HCEC 1CT (cell line): ENCODE data around the gene ARMH1.
A peak's percentile ranks its signal among the peaks of the same experiment; 100 is the strongest.

Source experiments
- DNase-seq: peaks from one replicate; pipeline ENCODE4 v3.0.0-alpha.2; 2017

ARMH1 gene

GRCh38 chr1:44670751-44671640 lies 3.5 kb upstream of the ARMH1 start:
- DNase-seq = no peak

GRCh38 chr1:44672254-44672955 lies 2.1 kb upstream of the ARMH1 start:
- peak; percentile 31 for DNase-seq

DNA sequence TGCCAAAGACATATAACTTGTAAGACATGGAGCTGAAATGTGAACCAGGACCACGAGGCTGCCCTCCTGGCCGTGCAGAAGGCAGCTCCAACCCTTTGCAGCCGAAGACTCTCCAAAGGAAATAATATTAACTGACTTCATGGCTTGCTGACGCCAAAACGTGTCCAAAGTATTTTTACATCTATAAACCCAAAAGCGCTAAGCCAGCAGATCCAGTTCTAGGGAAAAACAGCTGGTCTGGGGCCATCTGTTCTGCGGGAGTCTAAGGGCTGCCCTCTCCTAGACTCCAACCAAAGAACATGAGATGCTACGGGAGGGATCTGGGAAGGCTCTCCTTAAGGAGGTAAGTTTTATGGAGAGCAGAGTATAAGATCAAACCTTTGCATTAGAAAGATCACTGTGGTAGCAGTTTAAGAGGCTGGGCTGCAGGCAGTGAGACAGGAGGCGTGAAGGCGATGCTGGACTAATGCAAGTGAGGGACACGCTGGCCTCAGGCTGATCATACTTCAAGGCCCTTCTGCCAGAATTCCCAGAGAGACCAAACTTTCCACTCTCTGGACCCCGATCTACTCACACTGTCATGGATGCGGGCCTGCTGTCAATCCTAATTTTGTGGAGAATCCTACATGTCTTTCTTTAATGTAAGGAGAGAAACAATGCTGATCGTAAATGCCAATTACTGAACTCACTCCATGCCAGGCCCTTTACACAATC lies 1.4 kb upstream of the ARMH1 start:
- no peak for DNase-seq

- DNase-seq = no peak
Observed at GRCh38 chr1:44673675-44674112, 820 bp upstream of the ARMH1 start.

DNA sequence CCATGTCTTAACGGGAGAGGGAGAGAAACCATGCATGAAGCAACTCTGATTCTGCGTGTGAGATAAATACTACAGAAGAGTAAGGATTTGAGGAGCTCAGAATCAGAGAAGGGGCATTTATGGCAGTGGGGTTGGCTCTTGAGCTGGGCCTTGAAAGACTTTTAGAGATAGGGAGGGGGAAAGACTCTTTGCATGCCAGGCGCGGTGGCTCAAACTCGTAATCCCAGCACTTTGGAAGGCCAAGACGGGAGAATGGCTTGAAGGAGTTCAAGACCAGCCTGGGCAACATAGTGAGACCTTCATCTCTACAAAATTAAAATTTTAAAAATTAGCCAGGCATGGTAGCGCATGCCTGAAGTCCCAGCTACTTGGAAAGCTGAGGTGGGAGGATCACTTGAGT lies 672 bp downstream of the ARMH1 start:
- no peak for DNase-seq

GRCh38 chr1:44676484-44677200 lies 2.1 kb downstream of the ARMH1 start:
- DNase-seq = peak; percentile 96

DNA sequence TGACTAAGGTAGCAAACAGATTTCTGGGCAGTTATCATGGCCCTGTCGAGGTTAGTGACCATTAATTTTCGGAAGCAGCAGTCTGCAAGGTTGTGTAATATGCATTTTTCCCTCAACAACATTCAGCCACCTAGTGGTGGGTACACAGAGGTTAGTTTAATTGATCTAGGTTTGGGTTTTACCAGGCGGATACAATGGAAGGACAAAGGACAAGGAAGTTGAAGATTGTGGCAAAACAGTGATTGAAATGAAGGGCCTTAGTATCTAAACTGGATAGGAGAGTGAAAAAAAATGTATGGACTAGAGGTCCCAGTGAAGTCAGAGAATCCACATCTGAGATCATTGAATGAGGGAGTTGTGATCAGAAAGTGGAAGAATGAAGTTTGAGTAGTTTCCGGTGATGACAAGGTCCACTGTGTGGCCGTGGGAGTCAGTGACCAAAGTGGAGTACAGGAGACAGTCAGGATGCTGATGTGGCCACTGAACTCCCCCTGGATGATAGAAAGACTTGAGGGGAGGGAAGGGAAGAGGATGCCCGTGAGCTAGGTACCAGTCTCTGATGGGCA lies 2.8 kb downstream of the ARMH1 start:
- peak; percentile 84 for DNase-seq

DNA sequence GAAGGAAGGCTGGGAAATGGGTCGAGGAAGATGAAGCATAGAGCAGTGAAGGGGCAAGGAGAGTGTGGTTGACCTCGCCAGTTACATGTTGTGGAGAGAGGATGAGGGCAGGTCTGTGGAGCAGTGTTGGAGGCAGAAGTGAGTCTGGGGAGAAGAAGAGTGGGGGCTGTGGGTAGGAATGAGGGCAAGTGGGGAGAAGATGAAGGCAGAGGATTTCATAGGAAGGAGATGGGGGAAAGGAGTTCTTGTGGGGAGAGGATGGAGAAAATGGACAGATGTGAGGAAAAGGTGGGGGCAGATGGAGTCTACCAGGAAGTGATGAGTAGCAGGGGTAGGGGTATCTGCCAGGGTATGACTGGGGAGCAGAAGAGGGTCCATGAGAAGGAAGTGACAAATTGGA lies 3.6 kb downstream of the ARMH1 start:
- DNase-seq = no peak

- DNase-seq = no peak
Observed at GRCh38 chr1:44678626-44679025, 4.1 kb downstream of the ARMH1 start.

DNA sequence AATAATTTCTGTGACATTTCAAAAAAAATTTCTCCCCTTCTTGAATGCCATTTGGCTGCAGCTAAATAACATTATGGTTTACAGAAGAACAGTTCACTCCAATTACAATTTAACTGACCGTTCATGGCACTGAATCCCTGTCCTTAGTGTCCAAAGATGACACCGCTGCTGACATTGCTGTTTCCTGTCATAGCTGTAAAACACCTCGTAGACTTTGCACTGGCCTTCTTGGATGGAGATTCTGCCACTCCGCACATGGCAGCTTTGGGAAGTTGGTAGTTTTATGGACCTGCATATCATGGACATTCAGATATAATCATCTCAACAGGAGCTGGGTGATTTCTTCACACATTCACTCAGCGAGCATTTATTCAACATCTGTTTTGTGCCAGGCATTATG lies 5.0 kb downstream of the ARMH1 start:
- no peak for DNase-seq

DNA sequence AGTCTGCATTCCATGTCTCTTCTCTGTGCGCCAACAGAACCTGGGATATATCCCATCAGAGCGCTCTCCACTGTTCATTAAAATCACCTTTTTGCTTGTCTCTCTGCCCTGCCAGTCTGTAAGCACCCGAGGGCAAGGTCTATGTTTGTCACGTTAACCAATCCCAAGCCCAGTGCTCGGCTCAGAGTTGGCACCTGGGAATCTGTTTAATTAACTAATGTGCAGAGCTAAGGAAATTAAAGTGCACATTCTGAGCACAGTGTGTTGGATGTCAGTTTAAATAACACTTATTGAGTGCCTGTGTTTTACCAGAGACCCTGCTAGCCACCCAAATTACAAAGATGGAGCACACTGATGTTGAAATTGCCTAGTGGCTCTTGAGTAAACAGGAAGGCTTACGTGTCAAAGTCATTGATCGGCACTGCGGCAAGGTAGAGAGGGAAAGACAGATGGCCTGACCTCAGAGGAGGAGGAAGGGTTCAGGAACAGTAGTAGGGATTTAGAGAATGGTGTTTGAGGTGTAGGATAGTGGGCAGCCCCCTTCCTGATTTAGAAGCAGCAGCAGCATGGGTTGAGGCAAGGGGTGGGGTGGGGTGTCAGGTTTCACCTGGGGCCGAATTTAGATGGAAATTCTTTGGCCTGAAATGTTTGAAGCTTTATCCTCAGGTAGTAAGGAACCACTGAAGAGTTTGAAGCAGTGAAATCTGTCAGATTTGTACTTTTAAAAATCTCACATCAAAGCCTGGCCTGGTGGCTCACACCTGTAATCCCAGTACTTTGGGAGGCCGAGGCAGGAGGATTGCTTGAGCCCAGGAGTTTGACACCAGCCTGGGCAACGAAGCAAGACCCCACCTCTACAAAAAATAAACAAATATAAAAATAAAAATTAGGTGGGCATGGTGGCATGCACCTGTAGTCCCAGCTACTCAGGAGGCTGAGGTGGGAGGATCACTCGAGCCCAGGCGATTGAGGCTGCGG lies 7.7 kb downstream of the ARMH1 start:
- DNase-seq = no peak

- no peak for DNase-seq
Observed at GRCh38 chr1:44682883-44683265, 8.4 kb downstream of the ARMH1 start.

DNA sequence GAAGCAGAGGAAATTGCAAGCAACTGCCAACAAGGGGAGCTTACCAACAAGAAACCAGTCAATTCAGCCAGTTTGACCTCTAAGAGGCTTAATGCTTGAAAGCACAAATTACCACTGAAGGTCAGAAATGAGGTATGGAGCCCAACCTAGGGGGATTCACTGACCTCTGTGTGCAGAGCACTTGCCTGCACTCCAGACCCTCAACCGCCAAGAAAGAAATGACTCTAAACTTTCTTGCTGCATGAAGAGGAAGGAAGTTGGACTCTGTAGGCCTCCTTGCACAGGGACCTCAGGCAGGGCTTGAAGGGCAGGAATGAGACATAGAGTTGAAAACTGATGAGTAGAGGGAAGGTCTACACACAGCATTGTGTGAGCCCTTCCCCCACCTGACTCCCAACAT lies 10.0 kb downstream of the ARMH1 start:
- no peak for DNase-seq

DNA sequence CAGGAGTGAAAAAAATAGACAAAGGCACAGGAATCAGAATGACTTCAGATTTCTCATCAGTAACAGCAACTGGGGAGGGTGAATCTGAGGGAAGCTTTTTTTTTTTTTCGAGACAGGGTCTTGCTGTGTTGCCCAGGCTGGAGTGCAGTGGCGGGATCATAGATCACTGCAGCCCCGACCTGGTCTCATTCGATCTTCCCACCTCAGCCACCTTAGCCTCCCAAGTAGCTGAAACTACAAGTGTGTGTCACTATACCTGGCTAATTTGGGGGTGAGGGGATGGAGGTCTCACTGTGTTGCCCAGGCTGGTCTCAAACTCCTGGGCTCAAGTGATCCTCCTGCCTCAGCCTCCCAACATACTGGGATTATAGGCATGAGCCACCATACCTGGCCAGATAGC lies 10.7 kb downstream of the ARMH1 start:
- DNase-seq = no peak

DNA sequence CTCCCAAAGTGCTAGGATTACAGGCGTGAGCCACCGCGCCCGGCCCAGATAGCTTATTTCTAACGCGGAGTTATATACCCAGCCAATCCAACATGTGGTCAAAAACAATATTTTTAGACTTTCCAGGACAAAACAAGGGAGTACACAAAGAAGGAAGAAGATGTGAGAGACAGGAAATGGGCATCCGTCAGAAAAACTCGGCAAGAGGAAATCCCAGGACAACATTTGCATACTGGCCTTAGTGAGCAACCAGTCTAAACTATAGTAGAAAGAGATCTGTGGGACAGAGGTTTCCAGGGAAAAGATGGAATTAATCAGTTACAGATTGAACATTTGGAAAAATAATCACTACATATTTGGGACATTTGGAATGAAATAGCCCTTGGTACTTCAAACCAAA lies 11.4 kb downstream of the ARMH1 start:
- no peak for DNase-seq

DNA sequence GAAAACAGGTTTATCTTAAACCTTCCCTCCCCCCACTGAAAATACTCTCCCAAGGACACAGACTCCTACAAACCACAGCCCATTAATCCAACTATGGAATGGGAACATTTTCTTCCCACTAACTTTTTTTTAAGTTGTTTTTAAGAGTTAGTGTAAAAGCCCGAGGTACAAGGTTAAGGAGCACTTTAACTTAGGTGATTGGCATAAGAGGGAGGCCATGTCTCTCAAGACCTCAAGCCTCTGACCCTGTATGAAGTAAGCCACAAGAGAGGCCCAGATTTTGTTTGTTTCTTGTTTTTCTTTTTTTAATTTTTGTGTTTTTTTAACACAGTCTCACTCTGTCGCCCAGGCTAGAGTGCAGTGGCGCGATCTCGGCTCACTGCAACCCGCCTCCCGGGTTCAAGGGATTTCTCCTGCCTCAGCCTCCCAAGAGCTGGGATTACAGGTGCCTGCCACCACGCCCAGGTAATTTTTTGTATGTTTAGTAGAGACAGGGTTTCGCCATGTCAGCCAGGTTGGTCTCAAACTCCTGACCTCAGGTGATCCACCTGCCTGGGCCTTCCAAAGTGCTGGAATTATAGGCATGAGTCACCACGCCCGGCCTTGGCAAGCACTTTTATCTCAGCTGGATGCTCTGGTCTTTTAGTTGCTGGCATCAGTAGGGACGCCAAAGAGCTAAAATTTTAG lies 14.4 kb downstream of the ARMH1 start:
- no peak for DNase-seq

- no peak for DNase-seq
Observed at GRCh38 chr1:44689447-44689765, 14.9 kb downstream of the ARMH1 start.

- DNase-seq = no peak
Observed at GRCh38 chr1:44693159-44693558, 18.6 kb downstream of the ARMH1 start.

DNA sequence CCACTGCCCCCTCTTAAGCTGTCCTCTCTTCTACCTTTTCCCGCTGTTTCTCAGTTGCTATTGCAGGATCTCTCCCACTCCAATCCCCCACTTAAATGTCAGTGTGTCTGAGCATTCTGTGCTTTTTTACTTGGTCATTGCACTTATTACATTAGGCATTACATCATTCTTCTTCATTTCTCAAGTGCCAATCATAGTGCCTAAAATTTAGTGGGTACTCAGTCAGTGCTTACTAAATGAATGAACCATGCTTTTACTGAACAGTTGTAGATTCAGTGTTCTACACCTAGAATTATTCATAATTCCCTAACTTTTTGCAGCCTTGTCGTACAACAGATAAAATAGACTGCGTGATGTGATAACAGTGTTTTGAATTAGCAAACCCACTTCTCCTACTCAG lies 19.4 kb downstream of the ARMH1 start:
- no peak for DNase-seq

GRCh38 chr1:44694863-44695478 lies 20.5 kb downstream of the ARMH1 start:
- no peak for DNase-seq

DNA sequence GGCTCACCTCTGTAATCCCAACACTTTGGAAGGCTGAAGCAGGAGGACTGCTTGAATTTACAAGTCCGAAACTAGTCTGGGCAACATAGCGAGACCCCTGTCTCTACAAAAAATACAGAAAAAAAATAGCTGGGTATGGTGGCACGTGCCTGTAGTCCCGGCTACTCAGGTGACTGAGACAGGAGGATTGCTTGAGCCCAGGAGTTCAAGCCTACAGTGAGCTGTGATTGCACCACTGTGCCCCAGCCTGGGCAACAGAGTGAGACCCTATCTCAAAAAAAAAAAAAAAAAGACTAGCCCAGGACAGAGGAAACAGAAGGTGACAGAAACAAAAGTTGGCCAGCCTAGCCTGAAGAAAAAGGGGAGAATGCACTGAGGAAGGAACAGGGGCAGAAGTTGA lies 21.2 kb downstream of the ARMH1 start:
- no peak for DNase-seq
